Sigmoid colon (tissue), 7 donors: ENCODE data around the gene TIMM22. TPM values are rescaled to one million over a fixed set of nuclear protein-coding genes. Genes with fewer than 3 reads are reported as not detected.

ENCODE experiments used
- DNase-seq: peaks from one replicate; pipeline ENCODE4 v3.0.0-alpha.2; 2019
- H3K27ac ChIP-seq, 4 donors: fragments of 200-600 bp; sonication (generic); one replicate each; pipeline ENCODE4 v1.5.1; 2016 to 2019; ENCODE audit warnings: mild to moderate bottlenecking in 1 of 4
- H3K27me3 ChIP-seq, 3 donors: fragments of 200-600 bp; sonication (generic); one replicate each; pipeline ENCODE4 v1.5.1; 2019; ENCODE audit warnings: mild to moderate bottlenecking in 1 of 3
- H3K36me3 ChIP-seq, 4 donors: fragments of 200-600 bp; sonication (generic); one replicate each; pipeline ENCODE4 v1.5.1; 2016 to 2019
- H3K4me1 ChIP-seq, 4 donors: fragments of 200-600 bp; sonication (generic); one replicate each; pipeline ENCODE4 v1.5.1; 2017 to 2019
- H3K4me3 ChIP-seq, 4 donors: fragments of 200-600 bp; sonication (generic); one replicate each; pipeline ENCODE4 v1.5.1; 2017 to 2019; ENCODE audit warnings: mild to moderate bottlenecking in 2 of 4, moderate library complexity in 1 of 4
- H3K9me3 ChIP-seq, 4 donors: fragments of 200-600 bp in 3 of 4; sonication (generic) in 3 of 4; one replicate each; pipeline versions ENCODE4 v1.5.1 to v1.6.1; 2013 to 2019
- EP300 ChIP-seq, 4 donors: sonication (generic); formaldehyde crosslinking; IDR thresholded peaks; one replicate each; pipeline ENCODE4 v1.6.1; 2017; ENCODE audit warnings: antibody characterized with exemption in 4 of 4
- POLR2A ChIP-seq, 2 donors: fragments of 450-650 bp; IDR thresholded peaks; one replicate each; pipeline ENCODE4 v1.6.1; 2016; ENCODE audit warnings: antibody characterized with exemption in 2 of 2, mild to moderate bottlenecking in 2 of 2, moderate library complexity in 2 of 2
- POLR2AphosphoS5 ChIP-seq, 4 donors: sonication (generic); formaldehyde crosslinking; IDR thresholded peaks; one replicate each; pipeline ENCODE4 v1.6.1; 2017; ENCODE audit warnings: antibody characterized with exemption in 4 of 4
- WGBS, 2 donors: extraction: QIAGEN DNeasy Blood & Tissue Kit; methylation state at CpG; one replicate each; pipeline ENCODE4 v1.1.7; 2013; 5-methylcytosine and 5-hydroxymethylcytosine counted together
- intact Hi-C: fragments of 100-400 bp; cut with DNase I; formaldehyde crosslinking; loops from one replicate; pipeline ENCODE4 v1.15.1; 2023
- polyA plus RNA-seq, 3 donors: library from polyadenylated mRNA; stranded (reverse); fragments of 200-250 nt; gene quantifications; one replicate each; pipeline ENCODE4 v1.2.3, GENCODE V29; 2013
- total RNA-seq, 4 donors: library from RNA; depleted of rRNA; stranded (reverse); fragments of >200 nt; gene quantifications; one replicate each; pipeline ENCODE4 v1.1.0, GENCODE V29; 2016
- TF ChIP-seq, protein P1 (sequence below), 4 experiments: fragments of 450-650 bp in 3 of 4; fragments of 200-600 bp in 1 of 4; IDR thresholded peaks; one replicate each; pipeline ENCODE4 v1.5.1; 2016 to 2019; ENCODE audit warnings: antibody characterized with exemption in 4 of 4, mild to moderate bottlenecking in 3 of 4, moderate library complexity in 2 of 4
- donor health status: healthy with polysubstance abuse.
- donor health status: Bipolar disorder and iron deficiency.
- donor health status: healthy.

The TIMM22 gene
- total and polyA plus RNA-seq, 7 donors = 6.0 to 13.6 (median 9.2) TPM

DNA sequence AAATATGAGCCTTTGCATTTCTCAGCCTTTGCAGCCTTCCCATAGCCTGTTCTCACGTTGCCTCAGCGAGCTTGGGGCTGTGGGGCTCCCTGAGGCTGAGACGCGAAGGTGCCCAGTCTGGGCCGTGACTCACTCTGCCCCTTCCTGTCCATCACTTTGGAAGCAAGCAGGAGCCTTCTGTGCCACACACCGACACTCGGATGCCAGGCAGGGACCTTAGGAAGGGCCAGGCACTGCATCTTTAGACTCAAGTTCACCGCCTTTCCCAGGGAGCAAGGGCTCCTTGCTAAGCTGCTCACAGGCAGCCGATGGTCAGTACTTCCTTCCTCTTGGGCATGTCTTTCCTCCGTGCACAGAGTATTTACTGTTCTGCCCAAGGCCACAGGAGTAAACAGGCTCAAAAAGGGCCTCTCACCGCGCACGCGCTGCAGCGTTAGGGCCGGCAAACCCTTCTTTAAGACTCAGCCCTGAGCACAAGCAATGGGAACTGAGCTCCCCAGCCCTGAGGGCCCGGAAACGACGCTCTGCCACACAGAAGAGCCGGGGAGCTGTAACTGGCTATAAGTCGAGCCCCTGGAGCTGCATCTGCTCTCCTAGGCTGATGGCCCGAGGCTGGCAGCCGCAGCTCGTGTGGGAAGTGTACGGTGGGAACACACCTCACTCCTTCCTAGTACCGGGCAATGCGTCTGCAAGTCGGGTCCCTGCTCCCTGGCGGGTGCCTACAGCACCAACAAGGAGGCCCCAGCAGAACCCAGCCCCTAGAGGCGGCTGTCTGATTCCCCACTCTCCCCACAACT is 7.2 kb downstream of the TIMM22 start:
- intact Hi-C loops = loop anchor here (2.0 kb wide), 1 partner anchor 43 kb away; no protein-coding TSS in a partner anchor
- peaks cover 0 to 80% (median 68%) of the 10 kb centered on the region in 4 donors for H3K4me1 ChIP-seq
- TF ChIP-seq, protein P1, sequence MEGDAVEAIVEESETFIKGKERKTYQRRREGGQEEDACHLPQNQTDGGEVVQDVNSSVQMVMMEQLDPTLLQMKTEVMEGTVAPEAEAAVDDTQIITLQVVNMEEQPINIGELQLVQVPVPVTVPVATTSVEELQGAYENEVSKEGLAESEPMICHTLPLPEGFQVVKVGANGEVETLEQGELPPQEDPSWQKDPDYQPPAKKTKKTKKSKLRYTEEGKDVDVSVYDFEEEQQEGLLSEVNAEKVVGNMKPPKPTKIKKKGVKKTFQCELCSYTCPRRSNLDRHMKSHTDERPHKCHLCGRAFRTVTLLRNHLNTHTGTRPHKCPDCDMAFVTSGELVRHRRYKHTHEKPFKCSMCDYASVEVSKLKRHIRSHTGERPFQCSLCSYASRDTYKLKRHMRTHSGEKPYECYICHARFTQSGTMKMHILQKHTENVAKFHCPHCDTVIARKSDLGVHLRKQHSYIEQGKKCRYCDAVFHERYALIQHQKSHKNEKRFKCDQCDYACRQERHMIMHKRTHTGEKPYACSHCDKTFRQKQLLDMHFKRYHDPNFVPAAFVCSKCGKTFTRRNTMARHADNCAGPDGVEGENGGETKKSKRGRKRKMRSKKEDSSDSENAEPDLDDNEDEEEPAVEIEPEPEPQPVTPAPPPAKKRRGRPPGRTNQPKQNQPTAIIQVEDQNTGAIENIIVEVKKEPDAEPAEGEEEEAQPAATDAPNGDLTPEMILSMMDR (IDR thresholded peaks at IDR 0.05) = no peak
- TF ChIP-seq POLR2A (IDR thresholded peaks at IDR 0.05) = no peak
- no peak for TF ChIP-seq POLR2AphosphoS5 (IDR thresholded peaks at IDR 0.05)
- TF ChIP-seq EP300 (IDR thresholded peaks at IDR 0.05) = no peak
- DNase-seq = no peak
- H3K27ac ChIP-seq = peak overlapping the region; percentile 74 to 85 (median 80)
- no peaks in the 10 kb centered on the region for H3K27me3 ChIP-seq
- no peaks in the 10 kb centered on the region for H3K9me3 ChIP-seq
- 79% methylated on average over 30 of the region's 30 CpGs for WGBS, 2 donors
- H3K36me3 ChIP-seq = peaks cover 0 to 80% (median 19%) of the 10 kb centered on the region in 4 donors
- H3K4me3 ChIP-seq = no peak overlapping the region

DNA sequence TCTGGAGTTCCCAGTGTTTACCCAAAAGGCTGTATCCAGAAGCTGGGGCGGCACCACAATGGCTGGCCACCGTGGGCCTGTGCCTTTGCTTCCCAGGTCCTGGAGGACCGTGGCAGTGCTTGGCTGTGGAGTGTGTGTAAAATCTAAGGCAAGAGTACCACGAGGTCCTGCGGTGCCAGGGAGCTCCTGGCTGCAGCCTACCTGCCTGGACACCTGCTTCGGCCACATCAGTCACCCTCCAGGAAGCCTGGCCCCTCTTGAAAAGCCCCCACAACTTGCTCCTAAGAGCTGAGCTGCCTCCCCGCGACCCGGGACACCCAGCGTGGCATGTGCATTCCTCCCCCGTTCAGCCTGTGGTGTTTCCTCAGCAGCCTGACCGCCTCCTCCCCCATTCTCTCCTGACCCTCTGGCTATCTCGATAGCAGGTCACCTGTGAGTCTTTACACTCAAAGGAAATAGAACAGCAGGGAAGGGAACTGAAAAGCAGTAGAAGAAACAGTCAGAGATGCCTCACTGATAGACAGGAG is 7.9 kb downstream of the TIMM22 start:
- intact Hi-C loops = loop anchor here (2.0 kb wide), 1 partner anchor 42 kb away; no protein-coding TSS in a partner anchor
- TF ChIP-seq POLR2AphosphoS5 (IDR thresholded peaks at IDR 0.05) (no peak), POLR2A (IDR thresholded peaks at IDR 0.05) (no peak), EP300 (IDR thresholded peaks at IDR 0.05) (no peak)
- TF ChIP-seq, protein P1 (IDR thresholded peaks at IDR 0.05) = no peak
- H3K9me3 ChIP-seq = no peaks in the 10 kb centered on the region
- H3K4me3 ChIP-seq = no peak overlapping the region
- DNase-seq = no peak
- H3K36me3 ChIP-seq = peaks cover 6 to 81% (median 21%) of the 10 kb centered on the region in 4 donors
- 82 to 83% methylated on average over 13 of the region's 13 CpGs for WGBS, 2 donors
- peak overlapping the region; percentile 74 to 85 (median 80) for H3K27ac ChIP-seq
- peaks cover 0 to 76% (median 65%) of the 10 kb centered on the region in 4 donors for H3K4me1 ChIP-seq
- H3K27me3 ChIP-seq = no peaks in the 10 kb centered on the region

DNA sequence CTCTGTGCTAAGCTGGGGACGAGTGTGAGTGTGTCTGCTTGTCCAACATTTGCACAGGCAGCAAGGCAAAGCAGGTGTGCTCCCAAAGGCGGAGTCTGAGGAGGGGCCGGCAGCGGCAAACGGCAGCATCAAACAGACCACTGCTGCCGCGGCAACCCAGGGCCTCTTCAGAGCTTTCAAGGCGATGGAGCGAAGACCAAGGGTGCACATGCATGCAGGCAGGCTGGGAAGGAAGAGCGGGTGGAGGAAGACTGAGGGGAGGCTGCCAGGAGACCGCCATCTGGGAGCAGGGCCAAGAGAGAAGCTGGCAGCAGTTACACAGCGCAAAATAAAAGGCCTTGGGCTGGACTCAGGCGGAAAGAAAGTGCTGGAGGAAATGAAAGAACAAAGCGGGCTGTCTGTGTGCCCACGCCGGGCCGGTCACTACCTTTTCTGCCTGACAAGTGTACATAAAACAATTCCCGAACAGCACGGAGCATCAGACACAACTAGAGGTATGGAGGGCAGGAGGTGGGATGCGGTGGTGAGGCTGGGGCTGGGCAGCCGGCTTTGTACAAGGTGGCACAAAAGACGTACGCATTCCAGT is 8.5 kb downstream of the TIMM22 start:
- no peaks in the 10 kb centered on the region for H3K9me3 ChIP-seq
- TF ChIP-seq EP300 (IDR thresholded peaks at IDR 0.05) (no peak), POLR2AphosphoS5 (IDR thresholded peaks at IDR 0.05) (peak in 3 of 4 donors; percentile 8 to 62 (median 8)), POLR2A (IDR thresholded peaks at IDR 0.05) (no peak)
- TF ChIP-seq, protein P1 (IDR thresholded peaks at IDR 0.05) = no peak
- H3K36me3 ChIP-seq = peaks cover 12 to 81% (median 28%) of the 10 kb centered on the region in 4 donors
- no peaks in the 10 kb centered on the region for H3K27me3 ChIP-seq
- H3K4me1 ChIP-seq = peaks cover 0 to 70% (median 60%) of the 10 kb centered on the region in 4 donors
- intact Hi-C loops = loop anchor here (2.0 kb wide), 1 partner anchor 41 kb away; no protein-coding TSS in a partner anchor
- peak; percentile 91 for DNase-seq
- peak overlapping the region in 3 of 4 donors; percentile 10 to 29 (median 18) for H3K4me3 ChIP-seq
- WGBS, 2 donors = 37 to 44% methylated on average over 23 of the region's 23 CpGs
- peak overlapping the region; percentile 74 to 85 (median 80) for H3K27ac ChIP-seq

DNA sequence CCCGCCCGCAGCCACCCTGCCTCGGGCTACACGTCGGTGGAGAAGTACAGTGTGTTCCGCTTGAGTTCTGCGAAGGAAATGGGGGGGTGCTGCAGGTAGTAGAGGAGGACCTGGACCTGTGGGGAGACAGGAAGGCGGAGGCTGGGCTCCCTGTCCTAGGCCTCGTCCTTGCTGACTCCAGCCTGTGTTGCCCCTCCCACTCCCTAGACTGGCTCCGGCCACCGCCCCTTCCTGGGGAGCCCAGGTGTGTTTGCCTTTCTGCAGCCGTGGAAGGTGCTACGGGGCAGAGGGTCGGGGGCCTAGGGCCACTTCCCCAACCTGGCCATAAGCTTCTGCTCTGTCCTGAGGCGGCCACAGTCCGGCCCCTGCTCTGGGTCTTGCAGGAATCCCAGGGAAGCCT is 9.1 kb downstream of the TIMM22 start:
- Histone ChIP-seq H3K36me3 (peaks cover 15 to 81% (median 31%) of the 10 kb centered on the region in 4 donors), H3K4me1 (peaks cover 0 to 64% (median 54%) of the 10 kb centered on the region in 4 donors), H3K27me3 (no peaks in the 10 kb centered on the region), H3K4me3 (peak overlapping the region in 2 of 4 donors; percentile 18 to 29), H3K27ac (peak overlapping the region; percentile 74 to 85 (median 80)), H3K9me3 (no peaks in the 10 kb centered on the region)
- TF ChIP-seq EP300 (IDR thresholded peaks at IDR 0.05) (peak in 1 of 4 donors; percentile 14), POLR2A (IDR thresholded peaks at IDR 0.05) (no peak)
- intact Hi-C loops = no loop called here
- DNase-seq = no peak
- 43 to 75% methylated on average over 16 of the region's 16 CpGs for WGBS, 2 donors
